K562 (cell line): ENCODE data around the gene DST. TPM values are rescaled to one million over a fixed set of nuclear protein-coding genes. Genes with fewer than 3 reads are reported as not detected.

Experiments used
- ATAC-seq: fragments of 200-7000 bp; cut with Tn5 transposase; 3 replicates; pipeline ENCODE4 v1.9.1; 2020; ENCODE audit warnings: moderate library complexity
- BruUV-seq: library from RNA; stranded (reverse); fragments of 400-500 nt; replicated peaks from 2 replicates; lab custom pipeline; 2021; lab: Mats Ljungman, UMichigan
- CTCF ChIA-PET: fragments of 300-600 bp; formaldehyde crosslinking; extraction: SDS; loops from one replicate; lab custom pipeline; 2021; ENCODE audit warnings: low intra/inter-chr PET ratio; lab: Yijun Ruan, JAX
- POLR2A ChIA-PET: fragments of 300-600, 350-650 bp; sonication (Branson Sonifier 250); formaldehyde crosslinking; extraction: SDS; loops from one replicate; lab custom pipeline; 2021; ENCODE audit warnings: antibody characterized with exemption, inconsistent platforms; lab: Yijun Ruan, JAX
- DNase-seq, 4 experiments: peaks; one replicate each; pipeline versions ENCODE4 v3.0.0 to v3.0.0-alpha.2; 2011 to 2018; ENCODE audit warnings: low spot score in 3 of 4, mixed read lengths in 3 of 4; ENCODE audit errors: extremely low read depth in 1 of 4
- FAIRE-seq: peaks from 2 replicates; lab custom pipeline; 2011; peaks lifted over from hg19 to GRCh38; lab: Jason Lieb, UNC
- H2AFZ ChIP-seq: 2 replicates; pipeline ENCODE4 v1.6.0; 2011; ENCODE audit warnings: low read depth, low read length, control low read depth, inconsistent platforms
- H3K27ac ChIP-seq: fragments of 200-600 bp; 3 replicates; pipeline ENCODE4 v1.8.0; 2011; ENCODE audit warnings: low read depth, mild to moderate bottlenecking, control low read depth, inconsistent platforms, low read length, moderate library complexity, mixed read lengths; ENCODE audit errors: extremely low read depth
- H3K27me3 ChIP-seq, 2 experiments: fragments of 300-600 bp in 1 of 2; 2 replicates in 1 of 2; 3 replicates in 1 of 2; pipeline versions ENCODE4 v1.6.0 to v1.8.0; 2011; ENCODE audit warnings: inconsistent platforms in 2 of 2, low read length in 2 of 2, mild to moderate bottlenecking in 1 of 2, mixed read lengths in 1 of 2, moderate library complexity in 1 of 2; ENCODE audit not compliant: control insufficient read depth in 2 of 2, insufficient read depth in 2 of 2
- H3K36me3 ChIP-seq: fragments of 300-600 bp; 3 replicates; pipeline ENCODE4 v1.8.0; 2011; ENCODE audit warnings: mild to moderate bottlenecking, low read length, inconsistent platforms; ENCODE audit not compliant: control insufficient read depth, insufficient read depth
- H3K4me1 ChIP-seq, 2 experiments: fragments of 200-600 bp in 1 of 2; replicated peaks in 1 of 2; 2 replicates in 1 of 2; 3 replicates in 1 of 2; pipeline versions ENCODE4 v1.5.1 to v1.8.0; 2011; ENCODE audit warnings: inconsistent platforms in 2 of 2, low read length in 2 of 2, mild to moderate bottlenecking in 1 of 2, mixed read lengths in 1 of 2, moderate library complexity in 1 of 2; ENCODE audit not compliant: control insufficient read depth in 2 of 2, insufficient read depth in 2 of 2
- H3K4me2 ChIP-seq: 2 replicates; pipeline ENCODE4 v1.6.1; 2011; ENCODE audit warnings: low read length, control low read depth, inconsistent platforms, mixed read lengths; ENCODE audit not compliant: insufficient read depth
- H3K4me3 ChIP-seq: fragments of 200-600 bp; sonication (generic), shearing (Covaris generic); 2 replicates; pipeline ENCODE4 v1.5.1; 2016; ENCODE audit warnings: control low read depth, inconsistent platforms
- H3K79me2 ChIP-seq: fragments of 200-600 bp; 3 replicates; pipeline ENCODE4 v1.8.0; 2011; ENCODE audit warnings: low read length, inconsistent platforms; ENCODE audit not compliant: control insufficient read depth, insufficient read depth
- H3K9ac ChIP-seq, 2 experiments: 2 replicates each; pipeline versions ENCODE4 v1.6.0 to v1.6.1; 2011; ENCODE audit warnings: low read depth in 2 of 2, low read length in 2 of 2, control low read depth in 1 of 2, inconsistent platforms in 1 of 2, mild to moderate bottlenecking in 1 of 2, mixed read lengths in 1 of 2; ENCODE audit not compliant: insufficient read depth in 1 of 2
- H3K9me1 ChIP-seq: one replicate; pipeline ENCODE4 v1.6.0; 2011; ENCODE audit warnings: inconsistent platforms, mild to moderate bottlenecking, low read length, moderate library complexity; ENCODE audit not compliant: control insufficient read depth, insufficient read depth
- H3K9me3 ChIP-seq: replicated peaks from 2 replicates; pipeline ENCODE4 v1.5.1; 2011; ENCODE audit warnings: low read depth, low read length, inconsistent platforms; ENCODE audit not compliant: control insufficient read depth, insufficient read depth
- H4K20me1 ChIP-seq: replicated peaks from 2 replicates; pipeline ENCODE4 v1.6.1; 2011; ENCODE audit warnings: low read length, inconsistent platforms, mixed read lengths; ENCODE audit not compliant: control insufficient read depth, insufficient read depth
- HDAC8 ChIP-seq: fragments of 450-650 bp; IDR thresholded peaks from 2 replicates; pipeline ENCODE4 v1.6.1; 2016; ENCODE audit warnings: mild to moderate bottlenecking, missing genetic modification characterization, moderate library complexity, missing compliant biosample characterization
- TARDBP ChIP-seq: fragments of 450-650 bp; IDR thresholded peaks from 2 replicates; pipeline ENCODE4 v1.6.1; 2016
- ZBTB1 ChIP-seq: sonication (generic); formaldehyde crosslinking; IDR thresholded peaks from 2 replicates; pipeline ENCODE4 v1.8.1; 2023; ENCODE audit warnings: missing genetic modification reagents, low read depth, mild to moderate bottlenecking, borderline replicate concordance
- ZNF561 ChIP-seq: fragments of 450-650 bp; formaldehyde crosslinking; conservative IDR thresholded peaks from 2 replicates; pipeline ENCODE4 v1.4.0; 2020; ENCODE audit warnings: mild to moderate bottlenecking, moderate library complexity
- WGBS: fragments of 100-300 bp; shearing (Covaris generic); methylation state at CpG from one replicate; pipeline ENCODE4 v1.1.6; 2016; ENCODE audit warnings: low coverage, mixed read lengths; ENCODE audit not compliant: insufficient coverage; ENCODE audit errors: missing lambda C conversion rate; 5-methylcytosine and 5-hydroxymethylcytosine counted together
- in situ Hi-C: fragments of 300-500 bp; cut with MboI; formaldehyde crosslinking; loops from 4 replicates; pipeline ENCODE4 v1.15.0; 2018; ENCODE audit warnings: inconsistent platforms, mixed read lengths
- intact Hi-C: fragments of 100-400 bp; cut with micrococcal nuclease; formaldehyde crosslinking; loops from 2 replicates; pipeline ENCODE4 v1.14.2; 2022
- polyA plus RNA-seq, 8 experiments: library from polyadenylated mRNA; depleted of rRNA in 4 of 8; stranded (reverse) in 5 of 8; unstranded in 3 of 8; fragments of >200 nt; fragmentation: Nextera tagmentation in 2 of 8; fragmentation: Illumina TruSeq in 1 of 8; extraction: Ambion mirVana in 2 of 8; extraction: Trizol in 1 of 8; gene quantifications; 2 replicates each; pipeline versions ENCODE4 v1.2.1 to v1.2.3, GENCODE V29; 2011 to 2014; ENCODE audit warnings: inconsistent platforms in 1 of 8, missing spikeins in 1 of 8
- total RNA-seq, 7 experiments: library from RNA; depleted of rRNA in 6 of 7; stranded (reverse); fragments of >200 nt in 6 of 7; fragmentation: Illumina TruSeq in 2 of 7; extraction: Trizol in 2 of 7; gene quantifications; 2 replicates each; pipeline versions ENCODE4 v1.2.1 to v1.2.3, GENCODE V29; 2011 to 2021; ENCODE audit warnings: low replicate concordance in 1 of 7
- TF ChIP-seq, protein P1 (sequence below): sonication (generic); formaldehyde crosslinking; IDR thresholded peaks from 2 replicates; pipeline ENCODE4 v1.8.0; 2023; ENCODE audit warnings: mild to moderate bottlenecking, missing genetic modification reagents
- TF ChIP-seq, protein P2 (sequence below), 2 experiments: fragments of 450-650 bp; formaldehyde crosslinking in 1 of 2; IDR thresholded peaks; 2 replicates each; pipeline versions ENCODE4 v1.4.0 to v1.6.1; 2014 to 2020; ENCODE audit warnings: mild to moderate bottlenecking in 2 of 2, borderline replicate concordance in 1 of 2, low read depth in 1 of 2

DST gene
- total and polyA plus RNA-seq, 9 of the 15 experiments (the other 6 are each of a cell fraction or from before 2014, with no cell fraction given), result 5.2 to 21.9 (median 13.3) TPM

DNA sequence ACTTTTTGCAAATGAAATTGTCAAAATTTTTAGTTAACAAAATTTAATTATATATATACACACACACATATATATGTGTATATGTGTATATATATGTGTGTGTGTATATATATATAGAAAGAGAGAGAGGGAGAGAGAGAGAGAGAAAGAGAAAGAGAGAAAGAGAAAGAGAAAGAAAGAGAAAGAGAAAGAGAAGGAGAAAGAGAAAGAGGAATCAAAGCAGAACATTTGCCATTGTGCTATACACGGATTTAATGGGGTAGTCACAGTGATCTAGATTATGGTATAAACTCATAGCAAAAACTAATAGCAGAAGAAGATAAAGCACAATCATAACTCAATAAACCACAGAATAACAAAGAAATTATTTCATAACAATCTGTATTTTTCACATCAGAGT, 126.7 kb downstream of the DST start (continued):
- no peak for TF ChIP-seq ZBTB1 (CRISPR knock-in tag)
- TF ChIP-seq HDAC8 (tag), result no peak
- TF ChIP-seq ZNF561, result no peak

DNA sequence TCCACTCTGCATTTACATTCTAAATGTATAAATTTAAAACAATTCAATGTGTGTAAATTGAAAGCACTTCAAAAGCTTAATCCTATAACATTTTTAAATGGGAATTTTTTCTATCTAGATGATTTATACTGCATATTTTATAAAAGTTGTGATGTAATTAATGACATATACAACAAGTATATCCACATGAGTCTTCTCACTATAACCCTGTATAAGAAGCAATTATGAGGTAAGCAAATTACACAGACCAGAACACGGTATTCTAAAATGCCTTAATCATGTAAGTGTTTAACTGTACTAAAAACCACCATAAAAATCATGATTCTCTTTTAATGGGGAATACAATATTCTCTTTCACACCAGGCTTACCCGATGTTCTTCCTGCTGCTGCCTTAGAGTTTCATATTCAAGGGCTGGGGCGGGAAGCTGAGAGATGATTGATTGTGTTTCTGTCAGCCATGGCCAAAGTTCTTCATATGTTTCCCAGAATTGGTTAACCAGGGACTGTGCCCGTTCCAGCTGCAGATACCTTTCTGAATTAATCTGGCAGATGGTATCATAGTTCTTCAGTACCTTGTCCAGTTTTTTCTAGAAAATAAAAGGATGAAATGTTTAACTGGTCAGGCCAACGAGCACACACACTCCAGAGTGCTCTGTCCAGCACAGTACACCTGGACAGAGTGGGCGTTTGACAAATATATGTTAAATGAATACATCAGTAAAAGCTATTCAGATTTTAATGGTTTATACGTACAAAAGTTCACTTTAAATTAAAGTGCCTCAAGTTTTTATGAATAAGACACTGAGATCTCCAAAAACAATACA, 127.4 kb downstream of the DST start:
- ATAC-seq, result peak; percentile 40; the same call in 2 of the 3 replicates
- Histone ChIP-seq H3K9ac (no peak overlapping the region), H3K36me3 (no peaks in the 10 kb centered on the region), H4K20me1 (no peaks in the 10 kb centered on the region), H3K27ac (no peak overlapping the region), H3K4me3 (no peak overlapping the region), H3K27me3 (no peaks in the 10 kb centered on the region), H3K9me3 (no peaks in the 10 kb centered on the region), H3K4me1 (peaks cover 0 to 11% of the 10 kb centered on the region in 2 experiments; a peak in 2 of 5 replicates), H3K4me2 (no peak overlapping the region), H3K79me2 (no peaks in the 10 kb centered on the region), H3K9me1 (no peaks in the 10 kb centered on the region), H2AFZ (no peak overlapping the region)
- in situ Hi-C loops (no loop called here), intact Hi-C loops (no loop called here)
- ChIA-PET POLR2A (interaction anchor here (0.6 to 0.7 kb wide), 2 partner anchors 33 to 111 kb away, joined by 3 read pairs; no protein-coding TSS in a partner anchor), CTCF (no interaction called here)
- DNase-seq, result no peak
- no TSS peak for BruUV-seq
- 41% methylated on average over 7 of the region's 7 CpGs for WGBS
- FAIRE-seq, result peak; percentile 63
- TF ChIP-seq, protein P1, sequence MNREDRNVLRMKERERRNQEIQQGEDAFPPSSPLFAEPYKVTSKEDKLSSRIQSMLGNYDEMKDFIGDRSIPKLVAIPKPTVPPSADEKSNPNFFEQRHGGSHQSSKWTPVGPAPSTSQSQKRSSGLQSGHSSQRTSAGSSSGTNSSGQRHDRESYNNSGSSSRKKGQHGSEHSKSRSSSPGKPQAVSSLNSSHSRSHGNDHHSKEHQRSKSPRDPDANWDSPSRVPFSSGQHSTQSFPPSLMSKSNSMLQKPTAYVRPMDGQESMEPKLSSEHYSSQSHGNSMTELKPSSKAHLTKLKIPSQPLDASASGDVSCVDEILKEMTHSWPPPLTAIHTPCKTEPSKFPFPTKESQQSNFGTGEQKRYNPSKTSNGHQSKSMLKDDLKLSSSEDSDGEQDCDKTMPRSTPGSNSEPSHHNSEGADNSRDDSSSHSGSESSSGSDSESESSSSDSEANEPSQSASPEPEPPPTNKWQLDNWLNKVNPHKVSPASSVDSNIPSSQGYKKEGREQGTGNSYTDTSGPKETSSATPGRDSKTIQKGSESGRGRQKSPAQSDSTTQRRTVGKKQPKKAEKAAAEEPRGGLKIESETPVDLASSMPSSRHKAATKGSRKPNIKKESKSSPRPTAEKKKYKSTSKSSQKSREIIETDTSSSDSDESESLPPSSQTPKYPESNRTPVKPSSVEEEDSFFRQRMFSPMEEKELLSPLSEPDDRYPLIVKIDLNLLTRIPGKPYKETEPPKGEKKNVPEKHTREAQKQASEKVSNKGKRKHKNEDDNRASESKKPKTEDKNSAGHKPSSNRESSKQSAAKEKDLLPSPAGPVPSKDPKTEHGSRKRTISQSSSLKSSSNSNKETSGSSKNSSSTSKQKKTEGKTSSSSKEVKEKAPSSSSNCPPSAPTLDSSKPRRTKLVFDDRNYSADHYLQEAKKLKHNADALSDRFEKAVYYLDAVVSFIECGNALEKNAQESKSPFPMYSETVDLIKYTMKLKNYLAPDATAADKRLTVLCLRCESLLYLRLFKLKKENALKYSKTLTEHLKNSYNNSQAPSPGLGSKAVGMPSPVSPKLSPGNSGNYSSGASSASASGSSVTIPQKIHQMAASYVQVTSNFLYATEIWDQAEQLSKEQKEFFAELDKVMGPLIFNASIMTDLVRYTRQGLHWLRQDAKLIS, result no peak
- TF ChIP-seq TARDBP, result no peak
- TF ChIP-seq, protein P2, sequence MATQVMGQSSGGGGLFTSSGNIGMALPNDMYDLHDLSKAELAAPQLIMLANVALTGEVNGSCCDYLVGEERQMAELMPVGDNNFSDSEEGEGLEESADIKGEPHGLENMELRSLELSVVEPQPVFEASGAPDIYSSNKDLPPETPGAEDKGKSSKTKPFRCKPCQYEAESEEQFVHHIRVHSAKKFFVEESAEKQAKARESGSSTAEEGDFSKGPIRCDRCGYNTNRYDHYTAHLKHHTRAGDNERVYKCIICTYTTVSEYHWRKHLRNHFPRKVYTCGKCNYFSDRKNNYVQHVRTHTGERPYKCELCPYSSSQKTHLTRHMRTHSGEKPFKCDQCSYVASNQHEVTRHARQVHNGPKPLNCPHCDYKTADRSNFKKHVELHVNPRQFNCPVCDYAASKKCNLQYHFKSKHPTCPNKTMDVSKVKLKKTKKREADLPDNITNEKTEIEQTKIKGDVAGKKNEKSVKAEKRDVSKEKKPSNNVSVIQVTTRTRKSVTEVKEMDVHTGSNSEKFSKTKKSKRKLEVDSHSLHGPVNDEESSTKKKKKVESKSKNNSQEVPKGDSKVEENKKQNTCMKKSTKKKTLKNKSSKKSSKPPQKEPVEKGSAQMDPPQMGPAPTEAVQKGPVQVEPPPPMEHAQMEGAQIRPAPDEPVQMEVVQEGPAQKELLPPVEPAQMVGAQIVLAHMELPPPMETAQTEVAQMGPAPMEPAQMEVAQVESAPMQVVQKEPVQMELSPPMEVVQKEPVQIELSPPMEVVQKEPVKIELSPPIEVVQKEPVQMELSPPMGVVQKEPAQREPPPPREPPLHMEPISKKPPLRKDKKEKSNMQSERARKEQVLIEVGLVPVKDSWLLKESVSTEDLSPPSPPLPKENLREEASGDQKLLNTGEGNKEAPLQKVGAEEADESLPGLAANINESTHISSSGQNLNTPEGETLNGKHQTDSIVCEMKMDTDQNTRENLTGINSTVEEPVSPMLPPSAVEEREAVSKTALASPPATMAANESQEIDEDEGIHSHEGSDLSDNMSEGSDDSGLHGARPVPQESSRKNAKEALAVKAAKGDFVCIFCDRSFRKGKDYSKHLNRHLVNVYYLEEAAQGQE (IDR thresholded peaks at IDR 0.05; ENCODE audit: borderline replicate concordance), result peak; percentile 28; the same call in 1 of the 2 replicates
- TF ChIP-seq, protein P2 (CRISPR knock-in tag; IDR thresholded peaks at IDR 0.05; ENCODE audit: low read depth), result no peak
